Neural crest cell (in vitro differentiated cells): Measurements from ENCODE around the gene PDE7B. TPM values are rescaled to one million over a fixed set of nuclear protein-coding genes. Genes with fewer than 3 reads are reported as not detected.

ENCODE experiments used
- DNase-seq: peaks from one replicate; pipeline ENCODE4 v3.0.0; 2021; ENCODE audit warnings: low read depth, mixed read lengths, low spot score
- H3K27ac Mint-ChIP-seq: one replicate; pipeline ENCODE4 v1.8.0; 2021; ENCODE audit warnings: mild to moderate bottlenecking, mixed read lengths; ENCODE audit not compliant: unreplicated experiment
- H3K27me3 Mint-ChIP-seq: 2 replicates; pipeline ENCODE4 v1.8.0; 2021; ENCODE audit warnings: low read depth, mild to moderate bottlenecking, mixed read lengths
- H3K36me3 Mint-ChIP-seq: 2 replicates; pipeline ENCODE4 v1.8.0; 2021; ENCODE audit warnings: low read depth, mild to moderate bottlenecking, mixed read lengths
- H3K4me1 Mint-ChIP-seq: 2 replicates; pipeline ENCODE4 v1.8.0; 2021; ENCODE audit warnings: mixed read lengths
- H3K4me3 Mint-ChIP-seq: one replicate; pipeline ENCODE4 v1.8.0; 2021; ENCODE audit warnings: mild to moderate bottlenecking, mixed read lengths
- H3K9me3 Mint-ChIP-seq: 2 replicates; pipeline ENCODE4 v1.8.0; 2021; ENCODE audit warnings: mixed read lengths
- CTCF ChIP-seq: fragments of 200-600 bp; sonication (generic); conservative IDR thresholded peaks from 2 replicates; pipeline ENCODE4 v1.5.0; 2021; ENCODE audit warnings: antibody characterized with exemption, mild to moderate bottlenecking
- total RNA-seq: library from RNA; stranded (reverse); gene quantifications from 2 replicates; pipeline ENCODE4 v1.2.1, GENCODE V29; 2021

PDE7B gene
- total RNA-seq, 1 donor from 2014 or later: 0.58 TPM

- peaks cover 4% of the 10 kb centered on the region for H3K27me3 Mint-ChIP-seq
- DNase-seq: no peak
- TF ChIP-seq CTCF: no peak
- H3K4me3 Mint-ChIP-seq: no peak overlapping the region
- no peaks in the 10 kb centered on the region for H3K36me3 Mint-ChIP-seq
- no peak overlapping the region for H3K27ac Mint-ChIP-seq
- H3K9me3 Mint-ChIP-seq: peaks cover under 1% of the 10 kb centered on the region
- H3K4me1 Mint-ChIP-seq: no peaks in the 10 kb centered on the region
These were observed 134.0 kb downstream of the PDE7B start for GRCh38 chr6:135985471-135985870.

- no peak for DNase-seq
- no peak overlapping the region for H3K4me3 Mint-ChIP-seq
- TF ChIP-seq CTCF: no peak
- peaks cover 2% of the 10 kb centered on the region for H3K9me3 Mint-ChIP-seq
- H3K4me1 Mint-ChIP-seq: no peaks in the 10 kb centered on the region
- H3K27me3 Mint-ChIP-seq: peaks cover 4% of the 10 kb centered on the region
- H3K27ac Mint-ChIP-seq: no peak overlapping the region
- no peaks in the 10 kb centered on the region for H3K36me3 Mint-ChIP-seq
These were observed 135.7 kb downstream of the PDE7B start for GRCh38 chr6:135987226-135987625.

GRCh38 chr6:135990439-135990838 is 138.9 kb downstream of the PDE7B start:
- DNase-seq: no peak
- Mint-ChIP-seq H3K9me3 (peaks cover 2% of the 10 kb centered on the region), H3K4me3 (no peak overlapping the region), H3K36me3 (no peaks in the 10 kb centered on the region), H3K27me3 (peaks cover 2% of the 10 kb centered on the region), H3K27ac (no peak overlapping the region), H3K4me1 (no peaks in the 10 kb centered on the region)
- TF ChIP-seq CTCF: no peak

- peaks cover 2% of the 10 kb centered on the region for H3K9me3 Mint-ChIP-seq
- no peaks in the 10 kb centered on the region for H3K4me1 Mint-ChIP-seq
- DNase-seq: no peak
- H3K27me3 Mint-ChIP-seq: peaks cover 2% of the 10 kb centered on the region
- TF ChIP-seq CTCF: no peak
- H3K36me3 Mint-ChIP-seq: no peaks in the 10 kb centered on the region
- no peak overlapping the region for H3K4me3 Mint-ChIP-seq
- no peak overlapping the region for H3K27ac Mint-ChIP-seq
These were observed 139.5 kb downstream of the PDE7B start for GRCh38 chr6:135990855-135991464.

GRCh38 chr6:135992739-135993138 is 141.2 kb downstream of the PDE7B start:
- no peaks in the 10 kb centered on the region for H3K36me3 Mint-ChIP-seq
- DNase-seq: no peak
- TF ChIP-seq CTCF: no peak
- H3K4me1 Mint-ChIP-seq: no peaks in the 10 kb centered on the region
- no peak overlapping the region for H3K27ac Mint-ChIP-seq
- peaks cover 2% of the 10 kb centered on the region for H3K9me3 Mint-ChIP-seq
- H3K4me3 Mint-ChIP-seq: no peak overlapping the region
- H3K27me3 Mint-ChIP-seq: no peaks in the 10 kb centered on the region

- TF ChIP-seq CTCF: no peak
- H3K9me3 Mint-ChIP-seq: peaks cover 2% of the 10 kb centered on the region
- H3K27me3 Mint-ChIP-seq: no peaks in the 10 kb centered on the region
- H3K36me3 Mint-ChIP-seq: no peaks in the 10 kb centered on the region
- DNase-seq: no peak
- H3K4me3 Mint-ChIP-seq: no peak overlapping the region
- no peak overlapping the region for H3K27ac Mint-ChIP-seq
- H3K4me1 Mint-ChIP-seq: no peaks in the 10 kb centered on the region
These were observed 141.9 kb downstream of the PDE7B start for GRCh38 chr6:135993361-135993760.
